WTC11 (cell line): ENCODE measurements around the gene BMPER. TPM values are rescaled to one million over a fixed set of nuclear protein-coding genes. Genes with fewer than 3 reads are reported as not detected.

Experiments used
- ATAC-seq: fragments of 200-7000 bp; cut with Tn5 transposase; 2 replicates; pipeline ENCODE4 v1.10.0; 2021; ENCODE audit warnings: mild to moderate bottlenecking, moderate library complexity
- CTCF ChIA-PET: fragments of 300-600 bp; sonication (Branson Sonifier 250); formaldehyde crosslinking; loops from one replicate; lab custom pipeline; 2021; ENCODE audit warnings: antibody characterized with exemption; lab: Charles Lee
- POLR2A ChIA-PET: fragments of 350-600 bp; sonication (Branson Sonifier 250); formaldehyde crosslinking; loops from one replicate; lab custom pipeline; 2021; ENCODE audit warnings: antibody characterized with exemption; lab: Charles Lee
- DNase-seq: peaks from one replicate; pipeline ENCODE4 v3.0.0; 2021; ENCODE audit warnings: low spot score
- H3K27ac Mint-ChIP-seq: 2 replicates; pipeline ENCODE4 v1.8.0; 2021; ENCODE audit warnings: mixed read lengths
- H3K27me3 Mint-ChIP-seq: 2 replicates; pipeline ENCODE4 v1.8.0; 2021; ENCODE audit warnings: low read depth, mild to moderate bottlenecking, moderate library complexity, mixed read lengths
- H3K36me3 Mint-ChIP-seq: 2 replicates; pipeline ENCODE4 v1.8.0; 2021; ENCODE audit warnings: mixed read lengths
- H3K4me1 Mint-ChIP-seq: 2 replicates; pipeline ENCODE4 v1.8.0; 2022; ENCODE audit warnings: mixed read lengths
- H3K4me3 Mint-ChIP-seq: 2 replicates; pipeline ENCODE4 v1.8.0; 2021; ENCODE audit warnings: mild to moderate bottlenecking, moderate library complexity, mixed read lengths
- H3K9me3 Mint-ChIP-seq: 2 replicates; pipeline ENCODE4 v1.8.0; 2021; ENCODE audit warnings: mixed read lengths
- AFF4 ChIP-seq: sonication (generic); formaldehyde crosslinking; IDR thresholded peaks from 2 replicates; pipeline ENCODE4 v1.8.1; 2023; ENCODE audit warnings: mild to moderate bottlenecking, missing genetic modification reagents, borderline replicate concordance
- ARID4B ChIP-seq: sonication (generic); formaldehyde crosslinking; IDR thresholded peaks from 2 replicates; pipeline ENCODE4 v1.8.0; 2023; ENCODE audit warnings: missing genetic modification reagents, mild to moderate bottlenecking, borderline replicate concordance
- ATF6 ChIP-seq: sonication (generic); formaldehyde crosslinking; IDR thresholded peaks from 2 replicates; pipeline ENCODE4 v1.8.1; 2023; ENCODE audit warnings: mild to moderate bottlenecking, missing genetic modification reagents
- CREM ChIP-seq: sonication (generic); formaldehyde crosslinking; IDR thresholded peaks from 2 replicates; pipeline ENCODE4 v1.8.1; 2022; ENCODE audit warnings: mild to moderate bottlenecking, missing genetic modification reagents, moderate library complexity
- ELF4 ChIP-seq: sonication (generic); formaldehyde crosslinking; IDR thresholded peaks from 2 replicates; pipeline ENCODE4 v1.8.1; 2022; ENCODE audit warnings: low read depth, mild to moderate bottlenecking, moderate library complexity, missing genetic modification reagents
- ETV6 ChIP-seq: sonication (generic); formaldehyde crosslinking; IDR thresholded peaks from 2 replicates; pipeline ENCODE4 v1.8.1; 2022; ENCODE audit warnings: mild to moderate bottlenecking, missing genetic modification reagents
- FOXJ3 ChIP-seq: sonication (generic); formaldehyde crosslinking; IDR thresholded peaks from 2 replicates; pipeline ENCODE4 v1.9.0; 2021; ENCODE audit warnings: missing genetic modification reagents, mild to moderate bottlenecking, borderline replicate concordance
- HMGXB4 ChIP-seq: sonication (generic); formaldehyde crosslinking; IDR thresholded peaks from 2 replicates; pipeline ENCODE4 v1.8.1; 2023; ENCODE audit warnings: mild to moderate bottlenecking, moderate library complexity, missing genetic modification reagents
- IRF2 ChIP-seq: sonication (generic); formaldehyde crosslinking; IDR thresholded peaks from 2 replicates; pipeline ENCODE4 v1.8.0; 2022; ENCODE audit warnings: low read depth, missing genetic modification reagents, borderline replicate concordance
- JUN ChIP-seq: sonication (generic); formaldehyde crosslinking; IDR thresholded peaks from 2 replicates; pipeline ENCODE4 v1.8.0; 2023; ENCODE audit warnings: mild to moderate bottlenecking, missing genetic modification reagents
- KAT7 ChIP-seq: sonication (generic); formaldehyde crosslinking; IDR thresholded peaks from 2 replicates; pipeline ENCODE4 v1.8.1; 2023; ENCODE audit warnings: missing genetic modification reagents, mild to moderate bottlenecking, borderline replicate concordance
- MLX ChIP-seq: sonication (generic); formaldehyde crosslinking; IDR thresholded peaks from 2 replicates; pipeline ENCODE4 v1.8.1; 2023; ENCODE audit warnings: mild to moderate bottlenecking, missing genetic modification reagents, moderate library complexity
- MYBL2 ChIP-seq: sonication (generic); formaldehyde crosslinking; IDR thresholded peaks from 2 replicates; pipeline ENCODE4 v1.8.1; 2023; ENCODE audit warnings: mild to moderate bottlenecking, moderate library complexity, missing genetic modification reagents
- NR1H2 ChIP-seq: sonication (generic); formaldehyde crosslinking; IDR thresholded peaks from 2 replicates; pipeline ENCODE4 v1.9.0; 2021; ENCODE audit warnings: mild to moderate bottlenecking, moderate library complexity, missing genetic modification reagents
- NR3C1 ChIP-seq: sonication (generic); formaldehyde crosslinking; conservative IDR thresholded peaks from 2 replicates; pipeline ENCODE4 v1.8.1; 2023; ENCODE audit warnings: low read depth, mild to moderate bottlenecking, missing genetic modification reagents
- SP1 ChIP-seq: sonication (generic); formaldehyde crosslinking; conservative IDR thresholded peaks from 2 replicates; pipeline ENCODE4 v1.8.1; 2022; ENCODE audit warnings: missing genetic modification reagents
- ZNF138 ChIP-seq: sonication (generic); formaldehyde crosslinking; conservative IDR thresholded peaks from 2 replicates; pipeline ENCODE4 v1.8.1; 2022; ENCODE audit warnings: mild to moderate bottlenecking, moderate library complexity, missing genetic modification reagents
- ZNF281 ChIP-seq: sonication (generic); formaldehyde crosslinking; IDR thresholded peaks from 2 replicates; pipeline ENCODE4 v1.8.0; 2023; ENCODE audit warnings: mild to moderate bottlenecking, missing genetic modification reagents
- ZNF317 ChIP-seq: sonication (generic); formaldehyde crosslinking; IDR thresholded peaks from 2 replicates; pipeline ENCODE4 v1.8.1; 2023; ENCODE audit warnings: low read depth, mild to moderate bottlenecking, moderate library complexity, missing genetic modification reagents, borderline replicate concordance
- total RNA-seq: library from RNA; stranded (reverse); gene quantifications from 3 replicates; pipeline ENCODE4 v1.2.3, GENCODE V29; 2021

The BMPER gene
- total RNA-seq, 1 experiment from 2014 or later: 1.9 TPM

- no peak for TF ChIP-seq AFF4 (CRISPR knock-in tag)
- TF ChIP-seq, all 79 proteins: peak for 0
Measured at GRCh38 chr7:33946094-33946699, 40.9 kb downstream of the BMPER start (continued).

GRCh38 chr7:33950047-33950714 is 44.8 kb downstream of the BMPER start:
- ChIA-PET POLR2A (no interaction called here), CTCF (interaction anchor here (0.6 to 2.4 kb wide), 2 partner anchors 17 to 669 kb away, joined by 5 to 9 read pairs; no protein-coding TSS in a partner anchor)
- peaks cover 12% of the 10 kb centered on the region for H3K4me1 Mint-ChIP-seq
- H3K27ac Mint-ChIP-seq: no peak overlapping the region
- DNase-seq: no peak
- ATAC-seq: no peak
- H3K4me3 Mint-ChIP-seq: no peak overlapping the region
- no peaks in the 10 kb centered on the region; the same call in 1 of the 2 replicates for H3K27me3 Mint-ChIP-seq
- H3K36me3 Mint-ChIP-seq: no peaks in the 10 kb centered on the region
- H3K9me3 Mint-ChIP-seq: peaks cover 10% of the 10 kb centered on the region
- TF ChIP-seq MLX (no peak), NR1H2 (CRISPR knock-in tag) (no peak), MYBL2 (CRISPR knock-in tag) (no peak), KAT7 (no peak), SP1 (CRISPR knock-in tag) (no peak), JUN (CRISPR knock-in tag) (no peak), HMGXB4 (CRISPR knock-in tag) (no peak), FOXJ3 (no peak), ZNF317 (no peak), IRF2 (CRISPR knock-in tag) (no peak), ZNF138 (CRISPR knock-in tag) (no peak), ELF4 (CRISPR knock-in tag) (no peak), ZNF281 (CRISPR knock-in tag) (no peak), ARID4B (no peak), CREM (CRISPR knock-in tag) (no peak), NR3C1 (no peak), ATF6 (CRISPR knock-in tag) (no peak), ETV6 (CRISPR knock-in tag) (no peak)
